Measurements from ENCODE around the gene SCAMP2. TPM values are rescaled to one million over a fixed set of nuclear protein-coding genes. Genes with fewer than 3 reads are reported as not detected.
"Not testable (repeated sequence)": the region's sequence is repeated elsewhere in the genome, so short reads cannot be mapped to it uniquely, and the experiment has no call there.

The SCAMP2 gene
- total and polyA plus RNA-seq, 10 donors = 34.7 to 129 (median 98.6) TPM

DNA sequence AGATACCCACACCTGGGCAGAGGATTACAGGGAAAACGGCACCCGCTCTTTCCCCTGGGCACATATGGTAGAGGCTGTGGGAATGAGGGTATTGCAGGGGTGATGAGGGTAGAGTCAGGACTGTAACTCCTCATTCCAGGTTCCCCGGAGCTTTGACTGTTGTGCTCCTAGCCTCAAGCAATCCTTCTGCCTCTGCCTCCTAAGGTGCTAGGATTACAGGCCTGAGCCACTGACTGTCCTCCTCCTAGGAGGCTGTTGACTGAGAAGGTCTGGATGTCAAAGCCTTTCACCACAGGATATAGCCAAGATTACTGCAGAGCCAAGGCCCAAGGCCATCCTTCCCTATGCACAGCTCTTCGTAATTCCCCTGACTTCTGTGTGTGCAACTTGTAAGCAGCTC, 15.6 kb upstream of the SCAMP2 start:
- DNase-seq = no peak
- H3K4me3 ChIP-seq = peak overlapping the region in 1 of 8 donors; percentile 95
- H3K27me3 ChIP-seq (replicated peaks in 1 of 7) = no peaks in the 10 kb centered on the region
- TF ChIP-seq POLR2A (IDR thresholded peaks at IDR 0.05) (no peak), POLR2AphosphoS5 (IDR thresholded peaks at IDR 0.05) (no peak), CTCF (IDR thresholded peaks at IDR 0.05 in 8 of 11, conservative IDR thresholded peaks at IDR 0.05 in 3 of 11) (no peak)
- peaks cover 14 to 75% (median 51%) of the 10 kb centered on the region in 6 donors for H3K4me1 ChIP-seq
- intact Hi-C loops (cut with DNase I; ENCODE audit: low total_unique reads) = no loop called here
- H3K36me3 ChIP-seq = peaks cover 0 to 26% (median 10%) of the 10 kb centered on the region in 6 donors
- H3K9me3 ChIP-seq = no peaks in the 10 kb centered on the region
- peak overlapping the region in 6 of 8 donors; percentile 77 to 93 (median 86) for H3K27ac ChIP-seq
- WGBS, 5 donors = 77 to 91% (median 83%) methylated on average over 4 of the region's 4 CpGs

GRCh38 chr15:74887537-74888193, 14.5 kb upstream of the SCAMP2 start:
- DNase-seq; intact Hi-C loops (cut with DNase I; ENCODE audit: low total_unique reads); H3K4me3 ChIP-seq; H3K27me3 ChIP-seq (replicated peaks in 1 of 7); H3K9me3 ChIP-seq: not testable (repeated sequence)
- WGBS, 5 donors = 56 to 82% (median 70%) methylated on average over 6 to 10 of the region's 10 CpGs
- H3K4me1 ChIP-seq = peaks cover 13 to 68% (median 43%) of the 10 kb centered on the region in 6 donors
- H3K27ac ChIP-seq = peak overlapping the region in 1 of 8 donors; percentile 13
- H3K36me3 ChIP-seq = peaks cover 0 to 15% (median 4%) of the 10 kb centered on the region in 6 donors

- H3K27ac ChIP-seq = no peak overlapping the region
- no peak overlapping the region for H3K4me3 ChIP-seq
- no peaks in the 10 kb centered on the region for H3K36me3 ChIP-seq
- 88 to 96% (median 91%) methylated on average over 5 of the region's 5 CpGs for WGBS, 5 donors
- H3K27me3 ChIP-seq (replicated peaks in 1 of 7) = no peaks in the 10 kb centered on the region
- intact Hi-C loops (cut with DNase I; ENCODE audit: low total_unique reads) = no loop called here
- DNase-seq = no peak
- peaks cover 0 to 9% (median 0%) of the 10 kb centered on the region in 8 donors for H3K9me3 ChIP-seq
- H3K4me1 ChIP-seq = peaks cover 10 to 46% (median 31%) of the 10 kb centered on the region in 6 donors
- no peak for TF ChIP-seq POLR2AphosphoS5 (IDR thresholded peaks at IDR 0.05)
- TF ChIP-seq POLR2A (IDR thresholded peaks at IDR 0.05) = no peak
Observed at GRCh38 chr15:74885461-74885860, 12.3 kb upstream of the SCAMP2 start.

- intact Hi-C loops (cut with DNase I; ENCODE audit: low total_unique reads) = no loop called here
- H3K9me3 ChIP-seq = peaks cover 0 to 9% (median 0%) of the 10 kb centered on the region in 8 donors
- peak overlapping the region in 5 of 8 donors; percentile 29 to 55 (median 41) for H3K27ac ChIP-seq
- no peak overlapping the region for H3K4me3 ChIP-seq
- no peaks in the 10 kb centered on the region for H3K36me3 ChIP-seq
- H3K4me1 ChIP-seq = peaks cover 7 to 38% (median 26%) of the 10 kb centered on the region in 6 donors
- TF ChIP-seq CTCF (IDR thresholded peaks at IDR 0.05 in 8 of 11, conservative IDR thresholded peaks at IDR 0.05 in 3 of 11) (no peak), POLR2A (IDR thresholded peaks at IDR 0.05) (no peak), POLR2AphosphoS5 (IDR thresholded peaks at IDR 0.05) (no peak)
- H3K27me3 ChIP-seq (replicated peaks in 1 of 7) = no peaks in the 10 kb centered on the region
- no peak for DNase-seq
- WGBS, 5 donors = 77 to 90% (median 89%) methylated on average over 4 of the region's 4 CpGs
Observed at GRCh38 chr15:74884428-74885223, 11.5 kb upstream of the SCAMP2 start.

GRCh38 chr15:74882528-74882927, 9.4 kb upstream of the SCAMP2 start:
- Histone ChIP-seq H3K9me3 (peaks cover 0 to 9% (median 0%) of the 10 kb centered on the region in 8 donors), H3K4me3 (no peak overlapping the region), H3K36me3 (no peaks in the 10 kb centered on the region), H3K4me1 (peaks cover 0 to 24% (median 15%) of the 10 kb centered on the region in 6 donors), H3K27me3 (replicated peaks in 1 of 7) (no peaks in the 10 kb centered on the region), H3K27ac (no peak overlapping the region)
- no peak for DNase-seq
- TF ChIP-seq POLR2AphosphoS5 (IDR thresholded peaks at IDR 0.05) (no peak), CTCF (IDR thresholded peaks at IDR 0.05 in 8 of 11, conservative IDR thresholded peaks at IDR 0.05 in 3 of 11) (no peak), POLR2A (IDR thresholded peaks at IDR 0.05) (no peak)
- 90 to 96% (median 95%) methylated on average over 6 of the region's 6 CpGs for WGBS, 5 donors
- intact Hi-C loops (cut with DNase I; ENCODE audit: low total_unique reads) = no loop called here
